Middle frontal gyrus (tissue), 1 donor: ENCODE data around the gene C14orf93.
A peak's percentile ranks its signal among the peaks of the same experiment; 100 is the strongest.
"Not testable (repeated sequence)": the region's sequence is repeated elsewhere in the genome, so short reads cannot be mapped to it uniquely, and the experiment has no call there.

Source experiments
- DNase-seq: peaks from one replicate; pipeline ENCODE4 v3.0.0-alpha.2; 2015; ENCODE audit warnings: low spot score; ENCODE audit errors: extremely low spot score

C14orf93 gene

DNA sequence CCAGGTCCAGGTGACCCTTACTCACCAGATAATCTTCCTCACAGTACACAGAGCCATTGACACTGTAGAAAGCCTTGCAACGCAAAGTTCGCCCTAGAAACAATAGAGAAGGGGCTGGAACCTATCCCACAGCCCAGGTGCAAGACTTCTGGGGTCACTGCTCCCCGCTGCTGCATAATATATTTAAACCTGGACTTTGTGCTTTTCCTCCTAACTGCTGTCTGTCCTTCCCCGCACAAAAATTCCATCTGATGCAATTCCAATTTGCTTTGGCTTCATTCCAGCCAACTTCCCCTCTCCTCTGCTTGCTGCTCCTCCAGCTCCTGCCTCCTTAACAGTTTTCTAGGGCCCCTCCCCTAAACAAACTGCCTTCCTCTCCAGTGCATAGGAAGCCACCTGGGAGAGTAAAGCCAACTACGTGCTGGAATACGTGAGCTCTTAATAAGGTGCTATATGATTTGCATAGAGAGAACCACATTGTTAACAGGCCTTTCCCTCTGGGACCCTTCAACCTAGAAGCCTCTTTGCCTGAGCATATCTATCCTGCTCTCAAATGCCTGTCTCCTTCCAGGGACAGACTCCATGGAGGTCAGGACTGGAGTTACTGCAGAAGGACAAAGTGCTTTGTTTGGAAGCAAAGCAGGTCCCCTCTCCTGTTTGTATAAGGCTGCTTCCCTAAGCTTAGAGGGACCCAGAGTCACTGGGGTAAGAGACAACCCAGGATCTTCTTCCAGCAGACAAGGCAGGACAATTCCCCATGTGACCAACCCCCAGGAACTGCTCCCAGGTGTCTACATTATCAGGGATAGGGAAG lies 33.1 kb downstream of the C14orf93 start:
- DNase-seq = no peak

DNA sequence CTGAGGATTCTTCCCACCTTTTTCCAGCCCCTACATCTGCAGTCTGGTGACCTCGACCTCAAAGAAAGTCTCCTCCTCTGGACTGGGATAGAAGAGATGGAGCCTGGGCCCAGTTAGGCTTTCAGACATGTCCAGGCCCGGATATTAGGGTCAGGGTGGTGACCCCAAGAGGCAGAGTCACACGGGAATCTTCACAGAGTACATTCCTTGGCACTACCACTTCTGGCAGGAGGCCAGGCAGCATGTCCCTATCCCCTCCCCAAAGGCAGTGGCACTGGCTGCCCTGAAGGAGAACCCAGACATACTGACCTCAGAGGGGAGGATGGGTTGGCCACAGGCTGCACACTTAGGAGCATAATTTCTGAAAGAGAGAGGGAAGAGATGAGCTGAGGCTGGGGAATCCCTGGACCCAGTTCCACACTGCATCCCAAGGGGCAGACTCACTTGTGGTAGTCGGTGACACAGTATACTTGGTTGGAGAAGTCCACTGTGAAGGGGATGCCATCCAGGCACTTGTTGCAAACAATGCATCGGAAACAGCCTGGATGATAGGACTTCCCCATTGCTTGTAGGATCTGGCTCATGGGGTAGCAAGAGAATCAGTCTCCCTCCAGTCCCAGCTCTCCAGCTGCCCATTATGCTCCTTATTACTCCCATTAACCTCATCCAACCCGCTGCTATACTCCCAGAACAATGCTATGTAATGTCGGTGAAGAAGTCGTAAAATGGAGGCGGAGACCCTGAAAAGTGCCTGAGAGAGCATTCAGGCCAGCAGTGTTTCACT lies 35.2 kb downstream of the C14orf93 start:
- no peak for DNase-seq

DNA sequence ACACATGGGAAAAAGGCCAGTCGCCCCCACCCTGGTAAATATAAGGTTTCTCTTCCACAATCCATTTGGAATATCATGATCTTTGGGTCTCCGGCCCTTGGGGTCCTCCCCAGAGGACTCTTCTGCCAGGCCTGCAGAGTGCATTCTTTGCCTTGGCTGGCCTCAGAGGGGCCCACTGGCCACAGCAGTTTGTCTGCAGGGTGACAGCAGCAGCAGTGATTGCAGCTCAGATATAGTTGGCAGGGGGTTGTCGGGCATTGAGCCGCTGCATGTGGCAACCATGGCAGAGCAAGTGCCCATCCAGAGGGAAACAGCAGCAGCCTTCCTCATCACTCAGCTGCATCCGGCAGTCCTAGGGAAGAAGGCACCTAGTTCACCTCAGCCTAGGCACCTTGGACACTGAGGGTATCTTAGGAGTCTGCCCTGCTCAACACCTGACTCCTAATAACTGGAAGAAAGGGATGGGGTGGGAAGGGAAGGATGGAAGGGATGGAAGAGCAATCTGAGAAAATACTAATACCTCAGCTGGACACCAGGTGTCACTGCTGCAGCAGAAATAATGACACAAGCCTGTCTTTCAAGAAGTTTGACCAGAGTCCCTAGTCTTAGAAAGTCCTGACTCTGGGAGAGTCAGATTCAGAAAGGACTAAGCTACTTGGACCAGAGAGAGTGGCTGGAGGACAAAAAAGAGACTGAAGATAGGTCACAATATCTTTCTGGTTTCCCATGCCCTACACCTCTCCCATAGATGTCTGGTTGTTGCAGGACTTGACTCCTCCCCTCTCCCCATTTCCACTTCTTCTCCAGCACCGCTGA lies 36.5 kb downstream of the C14orf93 start:
- DNase-seq = peak; percentile 36

GRCh38 chr14:22972313-22972930 lies 37.5 kb downstream of the C14orf93 start:
- DNase-seq = no peak

- no peak for DNase-seq
Observed at GRCh38 chr14:22971152-22971551, 38.8 kb downstream of the C14orf93 start.

- no peak for DNase-seq
Observed at GRCh38 chr14:22966783-22967269, 43.1 kb downstream of the C14orf93 start.

DNA sequence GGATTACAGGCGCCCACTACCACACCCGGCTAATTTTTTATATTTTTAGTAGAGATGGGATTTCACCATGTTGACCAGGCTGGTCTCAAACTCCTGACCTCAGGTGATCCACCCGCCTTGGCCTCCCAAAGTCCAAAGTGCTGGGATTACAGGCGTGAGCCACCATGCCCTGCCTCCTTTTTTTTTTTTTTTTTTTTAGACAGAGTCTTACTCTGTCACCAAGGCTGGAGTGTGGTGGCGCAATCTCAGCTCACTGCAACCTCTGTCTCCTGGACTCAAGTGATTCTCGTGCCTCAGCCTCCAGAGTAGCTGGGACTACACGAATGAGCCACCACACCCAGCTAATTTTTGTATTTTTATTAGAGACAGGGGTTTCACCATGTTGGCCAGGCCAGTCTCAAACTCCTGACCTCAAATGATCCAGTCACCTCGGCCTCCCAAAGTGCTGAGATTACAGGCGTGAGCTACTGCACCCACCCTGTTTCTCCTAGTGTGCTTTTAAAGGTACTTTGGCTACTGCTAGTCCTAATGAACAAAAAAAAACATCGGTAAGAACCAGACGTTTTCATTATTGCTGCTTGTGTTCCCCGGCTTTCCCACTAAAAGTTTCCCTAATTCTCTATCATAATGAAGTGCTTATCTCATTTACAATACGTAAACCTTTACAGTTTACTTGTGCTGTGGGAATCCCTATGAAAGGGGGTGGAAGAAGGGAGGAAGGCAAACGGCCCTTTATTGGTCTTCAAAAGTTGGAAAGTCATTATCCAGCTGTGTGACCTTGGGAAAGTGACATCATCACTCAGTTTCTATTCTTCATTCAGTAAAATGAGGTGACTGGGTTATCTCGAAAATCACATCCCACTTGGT lies 43.8 kb downstream of the C14orf93 start:
- DNase-seq = not testable (repeated sequence)

DNA sequence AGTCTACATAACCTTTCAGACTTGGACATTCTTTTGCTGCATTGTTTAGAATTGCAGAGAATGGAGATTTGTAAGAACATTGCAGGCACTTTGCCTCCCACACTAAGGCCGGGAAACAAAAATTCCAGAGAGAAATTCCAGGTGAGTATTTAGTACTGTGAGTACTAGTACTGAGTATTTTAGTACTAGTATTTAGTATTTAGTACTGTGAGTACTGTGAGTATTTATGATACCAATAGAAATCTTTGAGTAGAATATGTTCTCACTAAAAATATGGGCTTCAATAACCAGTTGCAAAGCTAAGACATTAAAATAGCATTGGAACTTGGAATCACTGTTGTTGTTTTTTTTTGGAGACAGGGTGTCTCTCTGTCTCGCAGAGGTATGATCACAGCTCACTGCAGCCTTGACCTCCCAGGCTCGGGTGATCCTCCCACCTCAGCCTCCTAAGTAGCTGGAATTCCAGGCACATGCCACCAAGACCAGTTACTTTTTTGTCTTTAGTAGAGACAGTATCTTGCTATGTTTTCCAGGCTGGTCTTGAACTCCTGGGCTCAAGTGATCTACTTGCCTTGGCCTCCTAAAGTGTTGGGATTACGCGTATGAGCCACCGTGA lies 47.8 kb downstream of the C14orf93 start:
- no peak for DNase-seq

DNA sequence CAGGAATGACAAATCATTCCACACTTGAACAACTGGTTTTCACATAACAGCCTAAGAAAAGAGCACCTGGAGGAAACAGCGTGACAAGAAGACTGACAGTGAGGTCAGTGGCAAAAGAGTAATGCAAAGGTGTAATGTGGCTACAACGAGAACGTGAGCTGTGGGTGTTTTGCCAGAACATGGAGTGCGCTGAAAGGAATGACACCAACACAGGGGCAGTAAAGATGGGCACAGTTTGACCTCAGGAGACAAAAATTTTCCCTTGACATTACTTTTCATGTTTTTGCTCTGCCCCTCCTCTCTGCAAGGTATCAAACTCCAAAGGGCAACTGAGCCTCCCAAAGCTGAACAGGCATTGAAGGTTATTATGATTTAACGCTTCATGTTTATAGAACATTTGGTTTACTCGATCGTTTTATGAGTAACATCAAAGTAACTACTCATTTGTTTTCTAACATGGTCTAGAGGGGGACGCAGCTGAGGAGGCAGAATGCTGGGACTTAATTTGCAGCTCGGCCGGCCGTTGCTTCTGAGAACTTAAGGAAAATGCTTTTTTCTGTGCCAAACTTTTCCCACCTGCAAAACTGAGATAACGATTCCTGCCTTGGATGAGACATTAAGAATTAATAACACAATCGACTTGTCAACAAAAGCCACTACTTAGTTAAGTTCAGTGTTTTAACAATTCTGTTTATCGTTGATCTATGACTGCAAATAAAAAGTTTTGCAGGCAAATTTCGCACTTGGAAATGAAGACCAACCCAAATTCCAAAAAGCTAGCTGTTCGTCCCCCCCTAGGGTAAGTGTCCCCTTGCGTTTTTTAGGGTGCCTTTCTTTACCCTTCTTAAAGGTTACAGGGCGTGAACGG lies 54.0 kb downstream of the C14orf93 start:
- DNase-seq = no peak

- no peak for DNase-seq
Observed at GRCh38 chr14:22952418-22952817, 57.5 kb downstream of the C14orf93 start.

GRCh38 chr14:22951795-22952194 lies 58.1 kb downstream of the C14orf93 start:
- DNase-seq = not testable (repeated sequence)

DNA sequence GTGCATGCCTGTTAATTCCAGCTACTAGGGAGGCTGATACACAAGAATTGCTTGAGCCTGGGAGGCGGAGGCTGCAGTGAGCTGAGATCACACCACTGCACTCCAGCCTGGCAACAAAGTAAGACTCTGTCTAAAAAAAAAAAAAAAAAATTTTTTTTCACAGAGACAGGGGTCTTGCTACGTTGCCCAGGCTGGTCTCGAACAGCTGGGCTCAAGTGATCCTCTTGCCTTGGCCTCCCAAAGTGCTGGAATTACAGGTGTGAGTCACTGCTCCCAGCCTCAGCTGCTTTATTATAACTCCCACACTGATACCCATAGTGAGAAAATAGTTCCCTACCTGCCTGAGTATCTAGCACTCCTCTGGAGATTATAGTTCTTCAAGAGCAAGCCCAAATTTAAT lies 64.3 kb downstream of the C14orf93 start:
- no peak for DNase-seq

DNA sequence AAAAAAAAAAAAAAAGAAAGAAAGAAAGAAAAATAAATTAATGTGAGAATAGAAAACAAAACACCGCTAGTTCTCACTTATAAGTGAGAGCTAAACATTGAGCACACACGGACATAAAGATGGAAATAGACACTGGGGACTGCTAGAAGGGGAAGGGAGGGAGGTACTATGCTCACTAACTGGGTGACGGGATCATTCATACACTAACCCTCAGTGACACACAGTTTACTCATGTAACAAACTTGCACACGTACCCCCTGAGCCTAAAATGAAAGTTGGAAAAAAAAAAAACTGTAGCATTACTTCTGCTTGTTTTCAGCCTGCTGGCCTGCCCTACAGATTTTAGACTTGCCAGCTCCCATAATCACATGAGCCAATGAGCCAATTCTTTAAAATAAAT lies 70.3 kb downstream of the C14orf93 start:
- DNase-seq = no peak
